Glomerular endothelial cell (primary cell): ENCODE measurements around the gene NLGN3. TPM values are rescaled to one million over a fixed set of nuclear protein-coding genes. Genes with fewer than 3 reads are reported as not detected.

ENCODE experiments used
- DNase-seq: peaks from one replicate; pipeline ENCODE4 v3.0.0-alpha.2; 2011; ENCODE audit warnings: low read depth, low spot score; ENCODE audit errors: extremely low read depth
- total RNA-seq: library from RNA; depleted of rRNA; stranded (reverse); fragments of >200 nt; gene quantifications from 2 replicates; pipeline ENCODE4 v1.2.3, GENCODE V29; 2015

The NLGN3 gene
- total RNA-seq, 1 donor from 2014 or later, result 0.99 TPM

- DNase-seq, result no peak
These were observed 26.3 kb upstream of the NLGN3 start, which contains the start of gene MED12 for GRCh38 chrX:71118032-71118984. MED12 (plus strand) TSS chrX:71118596; CDS start chrX:71118755, 159 bp downstream.

DNA sequence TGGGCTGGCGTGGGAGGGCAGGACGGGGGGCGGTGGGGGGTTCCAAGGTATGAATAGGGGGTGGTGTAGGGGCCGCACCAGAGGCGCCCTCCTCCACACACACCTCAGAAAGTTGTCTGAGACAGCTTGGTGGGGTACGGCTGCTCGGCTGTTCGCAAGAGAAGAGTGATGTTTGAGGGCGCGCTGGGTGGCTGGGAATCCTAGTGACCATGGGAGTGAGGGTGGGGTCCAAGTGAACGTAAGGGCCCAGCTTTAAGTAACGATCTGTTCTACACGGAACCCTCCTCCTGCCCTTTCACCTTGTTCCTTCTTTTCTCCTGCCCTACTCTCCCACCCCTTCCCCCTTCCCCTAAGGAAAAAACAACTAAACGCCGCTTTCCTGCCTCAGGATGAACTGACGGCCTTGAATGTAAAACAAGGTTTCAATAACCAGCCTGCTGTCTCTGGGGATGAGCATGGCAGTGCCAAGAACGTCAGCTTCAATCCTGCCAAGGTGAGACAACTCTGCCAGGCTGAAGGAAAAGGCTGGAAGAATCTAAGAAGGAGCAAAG, 25.6 kb upstream of the NLGN3 start:
- no peak for DNase-seq

- DNase-seq, result no peak
These were observed 16.3 kb upstream of the NLGN3 start for GRCh38 chrX:71128166-71128833.

GRCh38 chrX:71128915-71129765, 15.5 kb upstream of the NLGN3 start:
- DNase-seq, result no peak

- no peak for DNase-seq
These were observed 13.1 kb upstream of the NLGN3 start for GRCh38 chrX:71131510-71131909.

GRCh38 chrX:71140440-71140839, 4.2 kb upstream of the NLGN3 start:
- no peak for DNase-seq

DNA sequence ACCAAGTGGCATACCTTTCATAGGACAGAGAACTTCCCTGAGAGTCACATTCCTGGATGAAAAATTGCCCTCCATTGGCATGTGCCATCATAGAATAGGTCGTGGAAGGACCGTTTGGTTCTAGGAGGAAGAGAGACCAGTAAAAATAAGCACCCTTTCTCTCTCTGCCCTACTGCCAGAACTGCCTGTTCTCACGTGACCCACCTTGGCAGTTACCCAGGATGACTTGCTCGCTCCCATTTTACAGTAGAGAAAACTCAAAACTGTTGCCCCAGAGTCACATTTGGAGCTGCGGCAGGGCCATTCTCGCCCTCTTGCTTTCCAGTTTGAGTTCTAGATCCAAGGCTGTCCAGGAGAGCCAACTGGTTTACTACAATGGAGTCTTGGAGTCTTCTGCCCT, 1.1 kb upstream of the NLGN3 start:
- no peak for DNase-seq

DNA sequence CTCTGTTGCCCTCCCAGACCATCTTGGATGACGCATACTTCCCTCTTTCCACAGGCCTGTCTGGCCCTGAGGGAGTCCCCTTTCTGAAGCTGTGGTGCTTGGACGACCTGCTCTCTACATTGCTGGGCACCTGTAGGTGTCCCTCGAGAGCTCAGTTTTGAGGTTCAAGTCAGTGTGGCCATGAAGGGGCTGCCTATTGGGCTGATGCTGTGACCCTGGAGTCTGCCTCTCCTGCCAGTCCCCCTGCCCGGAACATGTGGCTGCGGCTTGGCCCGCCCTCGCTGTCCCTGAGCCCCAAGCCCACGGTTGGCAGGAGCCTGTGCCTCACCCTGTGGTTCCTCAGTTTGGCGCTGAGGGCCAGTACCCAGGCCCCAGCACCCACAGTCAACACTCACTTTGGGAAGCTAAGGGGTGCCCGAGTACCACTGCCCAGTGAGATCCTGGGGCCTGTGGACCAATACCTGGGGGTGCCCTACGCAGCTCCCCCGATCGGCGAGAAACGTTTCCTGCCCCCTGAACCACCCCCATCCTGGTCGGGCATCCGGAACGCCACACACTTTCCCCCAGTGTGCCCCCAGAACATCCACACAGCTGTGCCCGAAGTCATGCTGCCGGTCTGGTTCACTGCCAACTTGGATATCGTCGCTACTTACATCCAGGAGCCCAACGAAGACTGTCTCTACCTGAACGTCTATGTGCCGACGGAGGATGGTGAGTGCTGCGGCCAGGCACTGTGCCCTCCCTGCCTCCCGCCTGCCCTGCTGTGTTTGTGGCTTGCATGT, 3.0 kb downstream of the NLGN3 start:
- no peak for DNase-seq

GRCh38 chrX:71148278-71148663, 3.6 kb downstream of the NLGN3 start:
- no peak for DNase-seq

GRCh38 chrX:71151366-71151765, 6.7 kb downstream of the NLGN3 start:
- no peak for DNase-seq

DNA sequence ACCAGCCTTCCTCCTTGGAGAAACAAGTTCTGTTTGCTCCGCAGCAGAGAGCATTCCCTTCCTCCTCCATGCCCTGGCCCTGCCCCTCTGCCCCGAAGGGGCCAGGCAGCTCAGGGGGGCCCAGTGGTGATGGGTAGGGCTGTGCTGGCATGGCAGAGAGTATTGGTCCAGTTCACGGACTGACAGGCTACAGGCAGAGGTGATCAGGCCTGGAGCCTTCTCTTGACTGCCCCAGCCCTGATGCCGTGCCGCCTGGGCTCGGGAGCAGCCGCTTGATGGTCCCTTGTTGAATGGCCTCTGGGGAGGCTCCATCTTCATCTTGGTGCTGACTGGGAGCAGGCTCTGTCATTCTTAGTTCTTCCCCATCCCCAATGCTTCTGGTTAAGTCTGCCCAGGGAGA, 9.6 kb downstream of the NLGN3 start:
- DNase-seq, result no peak

DNA sequence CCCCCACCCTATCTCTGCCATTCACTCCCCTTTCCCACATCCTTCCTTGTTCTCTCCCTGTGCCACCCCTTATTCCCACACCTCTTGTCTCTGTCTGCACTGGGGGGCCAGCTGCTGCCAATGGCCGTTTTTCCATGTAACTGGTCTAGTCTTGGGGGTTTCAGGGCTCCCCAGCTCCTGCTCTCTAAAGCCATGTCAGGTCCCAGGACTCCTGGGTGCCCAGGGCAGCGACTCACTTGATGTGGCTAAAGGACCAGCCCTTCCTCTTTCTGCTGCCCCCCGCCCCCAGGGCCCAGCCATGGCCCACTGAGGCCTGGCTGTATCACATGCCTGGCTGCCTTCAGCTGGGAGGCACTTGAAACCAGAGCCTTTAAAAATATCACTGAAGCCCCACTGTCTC, 10.0 kb downstream of the NLGN3 start:
- no peak for DNase-seq

- no peak for DNase-seq
These were observed 14.0 kb downstream of the NLGN3 start for GRCh38 chrX:71158603-71159002.

- no peak for DNase-seq
These were observed 14.7 kb downstream of the NLGN3 start for GRCh38 chrX:71159335-71159734.

GRCh38 chrX:71160475-71160874, 15.8 kb downstream of the NLGN3 start:
- no peak for DNase-seq

DNA sequence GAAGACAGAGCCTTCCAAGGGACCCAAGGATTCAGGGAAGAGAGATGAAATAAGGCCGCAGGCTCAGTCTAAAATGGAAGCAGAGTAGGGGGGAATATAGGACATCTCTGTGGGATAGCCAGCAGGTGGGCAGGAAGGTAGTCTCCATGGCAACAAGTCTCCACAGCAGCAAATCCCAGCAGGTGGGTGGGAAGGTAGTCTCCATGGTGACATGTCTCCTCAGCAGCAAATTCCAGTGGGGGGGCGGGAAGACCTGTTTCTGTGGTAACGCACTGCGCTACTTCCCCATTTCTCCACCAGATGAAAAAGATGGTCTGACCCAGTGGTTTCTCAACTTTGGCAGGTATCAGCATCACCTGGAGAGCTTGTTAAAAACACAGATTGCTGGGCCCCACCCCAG, 18.3 kb downstream of the NLGN3 start:
- no peak for DNase-seq

DNA sequence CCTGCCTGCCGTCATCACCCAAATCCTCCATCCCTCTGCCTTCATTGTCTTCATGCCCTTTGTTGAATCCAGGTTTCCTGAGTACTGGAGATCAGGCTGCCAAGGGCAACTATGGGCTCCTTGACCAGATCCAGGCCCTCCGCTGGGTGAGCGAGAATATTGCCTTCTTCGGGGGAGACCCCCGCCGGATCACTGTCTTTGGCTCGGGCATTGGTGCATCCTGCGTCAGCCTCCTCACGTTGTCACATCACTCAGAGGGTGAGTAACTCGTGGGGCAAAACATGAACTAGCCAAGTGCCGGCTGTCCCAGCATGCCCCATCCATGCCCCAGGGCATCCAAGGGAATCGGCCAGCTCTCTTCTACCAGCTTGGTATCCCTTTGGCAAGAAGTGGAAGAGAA, 19.4 kb downstream of the NLGN3 start:
- no peak for DNase-seq

DNA sequence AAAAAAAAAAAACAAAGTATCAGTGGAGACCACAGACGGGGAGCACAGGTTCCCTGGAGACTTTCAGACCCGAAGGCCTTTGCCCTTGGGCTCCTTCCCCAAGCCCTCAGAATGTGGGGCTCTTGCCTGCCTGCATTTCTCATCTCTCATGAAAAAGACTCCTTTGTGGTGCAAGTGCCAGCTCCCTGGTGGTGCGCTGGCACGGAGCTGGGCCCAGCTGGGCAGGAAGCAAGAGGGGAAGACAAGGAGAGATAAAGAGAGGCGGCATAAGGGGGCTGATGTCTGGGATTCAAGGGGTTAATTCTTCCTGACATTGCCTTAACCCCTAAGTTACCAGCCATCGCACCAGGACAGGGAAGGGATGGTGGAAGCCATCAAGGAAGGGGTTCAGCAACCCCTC, 21.8 kb downstream of the NLGN3 start:
- no peak for DNase-seq

DNA sequence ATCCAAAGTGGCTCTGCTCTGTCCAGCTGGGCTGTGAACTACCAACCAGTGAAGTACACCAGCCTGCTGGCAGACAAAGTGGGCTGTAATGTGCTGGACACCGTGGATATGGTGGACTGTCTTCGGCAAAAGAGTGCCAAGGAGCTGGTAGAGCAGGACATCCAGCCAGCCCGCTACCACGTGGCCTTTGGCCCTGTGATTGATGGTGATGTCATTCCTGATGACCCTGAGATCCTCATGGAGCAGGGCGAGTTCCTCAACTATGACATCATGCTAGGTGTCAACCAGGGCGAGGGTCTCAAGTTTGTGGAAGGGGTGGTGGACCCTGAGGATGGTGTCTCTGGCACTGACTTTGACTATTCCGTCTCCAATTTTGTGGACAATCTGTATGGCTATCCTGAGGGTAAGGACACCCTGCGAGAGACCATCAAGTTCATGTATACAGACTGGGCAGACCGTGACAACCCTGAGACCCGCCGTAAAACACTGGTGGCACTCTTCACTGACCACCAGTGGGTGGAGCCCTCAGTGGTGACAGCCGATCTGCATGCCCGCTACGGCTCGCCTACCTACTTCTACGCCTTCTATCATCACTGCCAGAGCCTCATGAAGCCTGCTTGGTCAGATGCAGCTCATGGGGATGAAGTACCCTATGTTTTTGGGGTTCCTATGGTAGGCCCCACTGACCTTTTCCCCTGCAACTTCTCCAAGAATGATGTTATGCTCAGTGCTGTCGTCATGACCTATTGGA, 22.6 kb downstream of the NLGN3 start:
- DNase-seq, result no peak
